Measurements from ENCODE around the gene ENG.

- no peak for TF ChIP-seq GATA2 (IDR thresholded peaks at IDR 0.05; ENCODE audit: low read depth, low read length)
- no peak for TF ChIP-seq GATA3 (IDR thresholded peaks at IDR 0.05; ENCODE audit: low read depth, low read length)
Observed at GRCh38 chr9:127792417-127793031, 61.9 kb downstream of the ENG start.
